ENCODE measurements around the gene FBXW8.

Gene FBXW8

GRCh38 chr12:116959198-116959460, 48.4 kb downstream of the FBXW8 start:
- DNase-seq (ENCODE audit: low spot score) = no peak
- in situ Hi-C loops (cut with MboI; ENCODE audit: low sequenced_read_pairs, unreplicated experiment) = no loop called here
- TF ChIP-seq CTCF (IDR thresholded peaks at IDR 0.05; ENCODE audit: borderline replicate concordance, control extremely low read depth, extremely low read depth, insufficient read depth, missing control alignments) = no peak

- TF ChIP-seq CTCF (IDR thresholded peaks at IDR 0.05; ENCODE audit: borderline replicate concordance, control extremely low read depth, extremely low read depth, insufficient read depth, missing control alignments) = no peak
- peak; percentile 69 for DNase-seq (ENCODE audit: low spot score)
- in situ Hi-C loops (cut with MboI; ENCODE audit: low sequenced_read_pairs, unreplicated experiment) = no loop called here
Observed at GRCh38 chr12:116959845-116960514, 49.2 kb downstream of the FBXW8 start.

- DNase-seq (ENCODE audit: low spot score) = peak; percentile 21
Observed at GRCh38 chr12:116962197-116962596, 51.4 kb downstream of the FBXW8 start.

GRCh38 chr12:116962783-116963356, 52.1 kb downstream of the FBXW8 start:
- no peak for TF ChIP-seq CTCF (IDR thresholded peaks at IDR 0.05; ENCODE audit: borderline replicate concordance, control extremely low read depth, extremely low read depth, insufficient read depth, missing control alignments)
- in situ Hi-C loops (cut with MboI; ENCODE audit: low sequenced_read_pairs, unreplicated experiment) = no loop called here

More at GRCh38 chr12:116962197-116962596, 51.4 kb downstream of the FBXW8 start:
- no peak for TF ChIP-seq CTCF (IDR thresholded peaks at IDR 0.05; ENCODE audit: borderline replicate concordance, control extremely low read depth, extremely low read depth, insufficient read depth, missing control alignments)
- in situ Hi-C loops (cut with MboI; ENCODE audit: low sequenced_read_pairs, unreplicated experiment) = no loop called here

GRCh38 chr12:116964054-116965050, 53.6 kb downstream of the FBXW8 start:
- no peak for TF ChIP-seq CTCF (IDR thresholded peaks at IDR 0.05; ENCODE audit: borderline replicate concordance, control extremely low read depth, extremely low read depth, insufficient read depth, missing control alignments)
- in situ Hi-C loops (cut with MboI; ENCODE audit: low sequenced_read_pairs, unreplicated experiment) = no loop called here
- no peak for DNase-seq (ENCODE audit: low spot score)

More at GRCh38 chr12:116962783-116963356, 52.1 kb downstream of the FBXW8 start:
- DNase-seq (ENCODE audit: low spot score) = no peak

GRCh38 chr12:116968986-116969385, 58.2 kb downstream of the FBXW8 start:
- DNase-seq (ENCODE audit: low spot score) = no peak
- in situ Hi-C loops (cut with MboI; ENCODE audit: low sequenced_read_pairs, unreplicated experiment) = no loop called here
- TF ChIP-seq CTCF (IDR thresholded peaks at IDR 0.05; ENCODE audit: borderline replicate concordance, control extremely low read depth, extremely low read depth, insufficient read depth, missing control alignments) = no peak

Data from GM13976 (cell line).